Umbilical cord (tissue), 2 donors: ENCODE results near the gene PLAU. TPM values are rescaled to one million over a fixed set of nuclear protein-coding genes. Genes with fewer than 3 reads are reported as not detected.
A peak's percentile ranks its signal among the peaks of the same experiment; 100 is the strongest.
"Not testable (repeated sequence)": the region's sequence is repeated elsewhere in the genome, so short reads cannot be mapped to it uniquely, and the experiment has no call there.

Source experiments
- DNase-seq: peaks from one replicate; pipeline ENCODE4 v3.0.0-alpha.2; 2015; ENCODE audit warnings: low spot score
- total RNA-seq: library from RNA; depleted of rRNA; stranded (reverse); fragments of >200 nt; gene quantifications from one replicate; pipeline ENCODE4 v1.2.3, GENCODE V29; 2014; ENCODE audit warnings: low replicate concordance; ENCODE audit not compliant: insufficient read depth

PLAU gene
- total RNA-seq, 1 donor from 2014 or later: 20.5 TPM

- no peak for DNase-seq
Observed at GRCh38 chr10:73876566-73876965, 34.4 kb upstream of the PLAU start.

GRCh38 chr10:73876971-73877370, 34.0 kb upstream of the PLAU start:
- no peak for DNase-seq

DNA sequence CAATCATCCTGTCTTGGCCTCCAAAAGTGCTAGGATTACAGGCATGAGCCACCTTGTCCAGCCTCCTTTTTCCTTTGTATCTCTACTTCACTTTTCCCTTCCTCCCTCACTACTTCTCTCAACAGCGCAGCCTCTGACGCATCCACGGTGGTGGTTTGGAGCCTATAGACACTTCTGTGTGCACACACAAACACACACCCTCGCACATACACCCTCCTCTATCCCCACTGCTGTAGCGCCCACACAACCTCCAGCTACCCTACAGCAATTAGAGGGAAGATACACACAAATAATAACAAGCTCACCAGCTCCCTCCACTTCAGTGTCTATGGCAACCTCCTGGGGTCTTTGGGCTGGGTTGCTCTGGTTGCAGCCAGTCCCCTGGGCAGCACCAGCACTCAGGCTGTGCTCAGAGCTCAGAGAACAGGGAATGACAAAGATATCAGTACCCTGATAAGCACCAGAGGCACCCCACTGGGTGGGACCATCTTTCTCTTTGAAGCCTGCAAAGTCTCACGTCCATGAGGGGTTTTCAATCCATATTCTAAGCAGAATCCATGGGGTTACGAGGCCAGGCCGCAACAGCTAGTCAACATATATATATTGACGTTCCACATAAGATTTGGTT, 33.3 kb upstream of the PLAU start:
- DNase-seq: no peak

DNA sequence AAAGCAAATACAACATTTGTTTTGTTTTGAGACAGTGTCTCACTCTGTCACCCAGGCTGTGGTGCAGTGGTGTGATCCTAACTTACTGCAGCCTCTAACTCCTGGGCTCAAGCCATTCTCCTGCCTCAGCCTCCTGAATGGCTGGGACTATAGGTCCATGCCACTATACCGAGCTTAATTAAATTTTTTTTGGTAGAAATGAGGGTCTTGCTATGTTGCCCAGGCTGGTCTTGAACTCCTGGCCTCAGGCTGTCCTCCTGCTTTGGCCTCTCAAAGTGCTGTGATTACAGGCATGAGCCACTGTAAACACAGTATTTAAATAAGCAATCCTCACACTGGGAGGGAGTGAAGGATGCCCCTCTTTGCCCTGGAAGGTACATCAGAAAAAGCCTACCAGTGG, 32.6 kb upstream of the PLAU start:
- DNase-seq: no peak

- DNase-seq: peak; percentile 80
Observed at GRCh38 chr10:73879296-73880173, 31.4 kb upstream of the PLAU start.

- no peak for DNase-seq
Observed at GRCh38 chr10:73881221-73881919, 29.6 kb upstream of the PLAU start.

GRCh38 chr10:73884017-73884416, 26.9 kb upstream of the PLAU start:
- no peak for DNase-seq

- peak; percentile 87 for DNase-seq
Observed at GRCh38 chr10:73886085-73886529, 24.8 kb upstream of the PLAU start.

DNA sequence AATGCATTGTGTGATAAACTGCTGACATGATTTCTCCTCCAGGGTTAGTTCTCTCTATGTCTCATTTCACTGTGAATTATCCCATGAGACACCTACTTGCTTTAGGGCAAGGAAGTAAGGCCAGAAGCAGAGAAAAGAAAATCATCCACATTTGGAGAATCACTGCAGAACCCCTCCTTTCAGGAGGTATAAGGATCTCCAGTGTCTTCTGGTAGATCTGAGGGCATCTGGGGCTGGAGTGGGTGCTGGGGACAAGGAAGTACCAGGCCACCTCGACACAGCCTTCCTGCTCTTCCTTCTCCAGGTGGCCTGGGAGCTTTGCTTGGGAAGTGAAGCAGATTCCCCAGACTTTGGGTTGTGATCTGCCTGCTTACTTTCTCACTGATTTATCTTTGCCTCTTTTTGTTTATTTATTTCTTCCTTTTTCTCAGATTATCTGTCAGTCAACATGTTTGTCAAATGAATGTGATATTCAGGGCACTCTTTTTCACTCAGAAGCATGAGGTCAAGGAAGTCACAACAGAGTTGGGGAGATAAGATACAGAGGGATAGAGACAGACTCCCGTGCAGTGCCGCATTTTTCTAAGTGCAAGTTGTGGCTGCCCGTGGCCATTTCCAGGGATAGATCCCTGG, 24.2 kb upstream of the PLAU start:
- peak; percentile 38 for DNase-seq

- peak; percentile 96 for DNase-seq
Observed at GRCh38 chr10:73887294-73888039, 23.5 kb upstream of the PLAU start.

GRCh38 chr10:73888514-73888913, 22.4 kb upstream of the PLAU start:
- peak; percentile 73 for DNase-seq

- DNase-seq: peak; percentile 60
Observed at GRCh38 chr10:73889014-73889413, 21.9 kb upstream of the PLAU start.

GRCh38 chr10:73889416-73889815, 21.5 kb upstream of the PLAU start:
- not testable (repeated sequence) for DNase-seq

GRCh38 chr10:73890261-73890660, 20.7 kb upstream of the PLAU start:
- no peak for DNase-seq

GRCh38 chr10:73890830-73891229, 20.1 kb upstream of the PLAU start:
- not testable (repeated sequence) for DNase-seq

DNA sequence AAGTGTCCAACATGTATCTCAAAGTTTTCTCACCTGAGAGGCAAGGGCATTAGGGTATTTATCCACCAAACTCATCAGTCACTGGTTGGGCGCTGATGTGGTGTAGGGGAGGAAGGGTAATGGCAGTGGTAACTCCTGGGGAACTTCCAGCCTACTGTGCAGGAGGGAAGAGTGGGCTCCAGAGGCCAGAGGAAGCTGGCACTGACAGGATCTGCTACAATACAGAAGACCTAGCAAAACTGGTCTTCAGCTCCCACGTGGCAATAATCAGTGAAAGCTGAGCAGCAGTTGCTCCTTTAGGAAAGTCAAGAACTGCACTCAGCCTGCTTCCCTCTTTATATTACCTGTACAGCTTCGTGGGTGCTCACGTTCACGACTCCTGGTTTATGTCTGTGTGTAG, 19.4 kb upstream of the PLAU start:
- DNase-seq: no peak

DNA sequence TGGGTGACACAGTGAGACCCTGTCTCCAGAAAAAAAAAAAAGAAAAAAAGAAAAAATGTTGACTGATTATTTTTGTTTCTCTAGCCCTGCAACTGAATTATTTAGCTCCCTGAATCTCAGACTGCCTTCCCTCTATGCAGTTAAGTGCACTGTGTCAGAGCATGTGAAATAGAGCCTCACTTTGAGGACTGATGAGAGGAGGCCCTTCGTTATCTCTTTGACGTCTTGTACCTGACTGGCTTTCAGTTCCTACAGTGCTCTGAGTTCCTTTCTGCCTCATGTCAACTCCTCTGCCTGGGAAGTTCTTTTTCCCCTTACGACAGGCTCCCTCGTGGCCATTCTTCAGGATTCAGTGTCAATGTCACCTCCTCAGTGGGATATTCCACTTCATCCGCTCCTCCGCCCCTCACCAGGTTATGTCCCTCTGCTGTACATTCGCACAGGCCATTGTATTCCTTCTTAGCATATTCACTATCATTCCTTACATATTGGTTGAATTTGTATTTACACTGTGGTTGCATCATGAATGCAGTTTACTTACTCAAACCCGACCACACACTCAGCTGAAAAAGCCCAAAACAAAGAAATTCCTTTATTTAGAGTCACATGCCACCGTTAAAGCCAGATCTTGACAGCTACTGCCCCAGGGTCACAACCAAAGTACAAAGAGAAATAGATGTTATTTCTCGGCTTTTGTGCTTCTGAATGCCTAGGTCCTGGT, 18.5 kb upstream of the PLAU start:
- no peak for DNase-seq

DNA sequence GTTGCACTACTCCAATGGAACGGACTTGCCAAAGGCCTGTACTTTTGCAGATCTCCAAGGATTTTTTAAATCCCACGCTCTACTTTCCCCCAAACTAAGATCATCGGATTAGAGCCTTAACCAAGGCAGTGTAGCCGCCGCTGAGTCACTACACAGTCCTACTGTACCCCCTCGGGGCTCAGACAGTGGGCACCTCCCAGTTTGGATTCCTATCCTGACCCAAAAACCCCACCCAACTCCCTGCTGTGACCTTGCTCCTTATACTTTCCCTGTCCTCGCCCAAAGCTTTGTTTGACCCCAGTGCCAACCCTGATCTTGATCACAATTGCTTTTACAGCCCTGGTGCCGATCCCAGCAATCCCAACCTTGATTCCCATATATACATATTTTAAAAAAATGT, 17.5 kb upstream of the PLAU start:
- DNase-seq: peak; percentile 41

DNA sequence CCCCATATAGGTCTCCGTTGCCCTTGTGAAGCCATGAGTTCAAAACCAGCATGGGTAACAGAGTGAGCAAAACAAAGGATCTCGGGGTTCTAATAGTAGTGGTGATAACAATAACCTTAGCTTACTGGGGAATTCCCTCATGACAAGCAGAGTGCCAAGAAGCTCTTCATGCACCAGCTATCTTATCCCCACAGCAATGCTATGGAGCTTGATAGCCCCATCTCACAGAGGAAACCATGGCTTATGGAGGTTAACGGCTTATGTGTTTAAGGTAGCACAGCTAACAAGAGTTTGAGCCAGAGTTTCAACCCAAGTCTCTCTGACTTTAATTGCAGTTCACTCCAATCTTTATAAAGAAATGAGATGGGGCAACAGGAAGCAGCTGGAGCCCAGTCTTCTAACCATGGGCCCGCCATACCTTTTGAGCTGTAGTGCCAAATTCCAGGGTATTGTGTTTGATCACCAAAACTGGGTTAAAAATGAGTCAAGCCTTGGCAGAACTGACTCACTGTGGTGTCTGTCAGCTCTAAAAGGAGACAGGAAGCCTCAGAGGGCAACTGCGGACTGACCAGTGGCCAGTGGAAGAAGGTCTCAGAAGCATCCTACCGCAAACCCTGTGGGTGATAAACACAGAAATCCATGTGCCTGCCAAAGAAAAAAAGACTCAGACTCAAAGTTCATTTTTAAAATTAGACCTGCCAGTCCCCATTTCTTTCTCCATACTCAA, 16.5 kb upstream of the PLAU start:
- no peak for DNase-seq

GRCh38 chr10:73895381-73895780, 15.6 kb upstream of the PLAU start:
- not testable (repeated sequence) for DNase-seq
